ENCODE measurements around the gene ALG14.

Gene ALG14

GRCh38 chr1:95007687-95008086, 65.1 kb downstream of the ALG14 start:
- H3K27ac ChIP-seq (ENCODE audit: low read depth, low read length), result no peak overlapping the region
- H3F3A ChIP-seq (ENCODE audit: control insufficient read depth, insufficient read depth), result no peaks in the 10 kb centered on the region
- no peaks in the 10 kb centered on the region for H3K4me1 ChIP-seq (ENCODE audit: control insufficient read depth, low read length)
- H3K4me3 ChIP-seq (ENCODE audit: low read length), result no peak overlapping the region
- H3K27me3 ChIP-seq (ENCODE audit: control insufficient read depth, low read length), result no peaks in the 10 kb centered on the region
- no peak for TF ChIP-seq EZH2phosphoT487 (IDR thresholded peaks at IDR 0.05; ENCODE audit: borderline replicate concordance, low read length)
- TF ChIP-seq, protein P1, sequence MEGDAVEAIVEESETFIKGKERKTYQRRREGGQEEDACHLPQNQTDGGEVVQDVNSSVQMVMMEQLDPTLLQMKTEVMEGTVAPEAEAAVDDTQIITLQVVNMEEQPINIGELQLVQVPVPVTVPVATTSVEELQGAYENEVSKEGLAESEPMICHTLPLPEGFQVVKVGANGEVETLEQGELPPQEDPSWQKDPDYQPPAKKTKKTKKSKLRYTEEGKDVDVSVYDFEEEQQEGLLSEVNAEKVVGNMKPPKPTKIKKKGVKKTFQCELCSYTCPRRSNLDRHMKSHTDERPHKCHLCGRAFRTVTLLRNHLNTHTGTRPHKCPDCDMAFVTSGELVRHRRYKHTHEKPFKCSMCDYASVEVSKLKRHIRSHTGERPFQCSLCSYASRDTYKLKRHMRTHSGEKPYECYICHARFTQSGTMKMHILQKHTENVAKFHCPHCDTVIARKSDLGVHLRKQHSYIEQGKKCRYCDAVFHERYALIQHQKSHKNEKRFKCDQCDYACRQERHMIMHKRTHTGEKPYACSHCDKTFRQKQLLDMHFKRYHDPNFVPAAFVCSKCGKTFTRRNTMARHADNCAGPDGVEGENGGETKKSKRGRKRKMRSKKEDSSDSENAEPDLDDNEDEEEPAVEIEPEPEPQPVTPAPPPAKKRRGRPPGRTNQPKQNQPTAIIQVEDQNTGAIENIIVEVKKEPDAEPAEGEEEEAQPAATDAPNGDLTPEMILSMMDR (IDR thresholded peaks at IDR 0.05; ENCODE audit: low read depth, low read length, poor library complexity, severe bottlenecking), result no peak
- no peaks in the 10 kb centered on the region for H4K20me1 ChIP-seq (ENCODE audit: control insufficient read depth, insufficient read depth, low read depth, low read length)
- H3K9me2 ChIP-seq (replicated peaks; ENCODE audit: control insufficient read depth, low read length), result no peaks in the 10 kb centered on the region
- H3K9me3 ChIP-seq (ENCODE audit: control insufficient read depth, insufficient read depth, low read length), result no peaks in the 10 kb centered on the region
- no peaks in the 10 kb centered on the region for H3K79me2 ChIP-seq (ENCODE audit: control insufficient read depth, low read length)
- no peak overlapping the region for H3K4me2 ChIP-seq (ENCODE audit: low read length)
- H3K36me3 ChIP-seq (ENCODE audit: control insufficient read depth, low read length), result no peaks in the 10 kb centered on the region

DNA sequence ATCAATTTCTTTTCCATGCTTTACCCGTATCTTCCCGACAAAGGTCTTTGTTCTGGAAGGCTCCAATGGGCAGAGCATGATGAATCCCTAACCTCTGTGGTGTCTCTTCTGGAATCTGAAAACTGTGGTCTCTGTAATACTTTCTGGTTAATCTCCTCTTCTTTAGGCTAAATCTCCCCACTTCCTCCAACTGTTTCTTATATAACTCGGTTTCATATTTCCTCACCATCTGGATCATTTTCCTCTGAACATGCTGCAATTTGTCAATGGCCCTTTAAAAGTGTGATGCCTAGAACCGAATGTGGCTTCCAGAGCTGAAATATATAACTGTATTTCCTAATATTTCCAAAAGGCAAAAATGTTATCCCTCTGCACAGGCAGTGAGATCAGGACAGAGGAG, 66.1 kb downstream of the ALG14 start:
- TF ChIP-seq, protein P1 (IDR thresholded peaks at IDR 0.05; ENCODE audit: low read depth, low read length, poor library complexity, severe bottlenecking), result no peak
- TF ChIP-seq EZH2phosphoT487 (IDR thresholded peaks at IDR 0.05; ENCODE audit: borderline replicate concordance, low read length), result no peak
- no peak overlapping the region for H3K27ac ChIP-seq (ENCODE audit: low read depth, low read length)
- no peaks in the 10 kb centered on the region for H3K4me1 ChIP-seq (ENCODE audit: control insufficient read depth, low read length)
- H3K27me3 ChIP-seq (ENCODE audit: control insufficient read depth, low read length), result no peaks in the 10 kb centered on the region
- no peaks in the 10 kb centered on the region for H3K9me3 ChIP-seq (ENCODE audit: control insufficient read depth, insufficient read depth, low read length)
- H3K4me3 ChIP-seq (ENCODE audit: low read length), result no peak overlapping the region
- H3K4me2 ChIP-seq (ENCODE audit: low read length), result no peak overlapping the region
- H3K79me2 ChIP-seq (ENCODE audit: control insufficient read depth, low read length), result no peaks in the 10 kb centered on the region
- H3F3A ChIP-seq (ENCODE audit: control insufficient read depth, insufficient read depth), result no peaks in the 10 kb centered on the region
- no peaks in the 10 kb centered on the region for H4K20me1 ChIP-seq (ENCODE audit: control insufficient read depth, insufficient read depth, low read depth, low read length)
- no peaks in the 10 kb centered on the region for H3K36me3 ChIP-seq (ENCODE audit: control insufficient read depth, low read length)
- H3K9me2 ChIP-seq (replicated peaks; ENCODE audit: control insufficient read depth, low read length), result no peaks in the 10 kb centered on the region

DNA sequence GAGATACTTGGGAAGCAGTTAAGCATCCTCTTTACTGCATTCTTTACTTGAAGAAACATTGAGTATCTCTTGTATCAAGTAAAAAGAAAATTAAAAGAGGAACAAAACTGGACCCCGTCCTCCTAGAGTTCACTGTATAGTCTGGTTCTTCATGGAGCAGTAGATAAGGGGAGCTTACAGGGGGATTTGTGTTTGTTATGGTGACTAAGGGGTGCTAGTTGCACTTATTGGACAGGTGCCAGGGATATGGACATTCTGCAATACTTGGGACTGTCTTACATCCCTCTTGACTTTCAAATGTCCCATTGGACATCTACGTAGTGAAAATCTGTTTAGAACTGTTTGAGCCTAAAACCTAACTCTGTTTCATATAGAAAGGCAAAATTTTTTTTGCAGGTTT, 67.2 kb downstream of the ALG14 start:
- H3K79me2 ChIP-seq (ENCODE audit: control insufficient read depth, low read length), result no peaks in the 10 kb centered on the region
- H3K27ac ChIP-seq (ENCODE audit: low read depth, low read length), result no peak overlapping the region
- H3K4me1 ChIP-seq (ENCODE audit: control insufficient read depth, low read length), result no peaks in the 10 kb centered on the region
- H3K9me2 ChIP-seq (replicated peaks; ENCODE audit: control insufficient read depth, low read length), result no peaks in the 10 kb centered on the region
- no peaks in the 10 kb centered on the region for H4K20me1 ChIP-seq (ENCODE audit: control insufficient read depth, insufficient read depth, low read depth, low read length)
- no peaks in the 10 kb centered on the region for H3K36me3 ChIP-seq (ENCODE audit: control insufficient read depth, low read length)
- no peaks in the 10 kb centered on the region for H3K27me3 ChIP-seq (ENCODE audit: control insufficient read depth, low read length)
- no peaks in the 10 kb centered on the region for H3F3A ChIP-seq (ENCODE audit: control insufficient read depth, insufficient read depth)
- TF ChIP-seq, protein P1 (IDR thresholded peaks at IDR 0.05; ENCODE audit: low read depth, low read length, poor library complexity, severe bottlenecking), result no peak
- no peak for TF ChIP-seq EZH2phosphoT487 (IDR thresholded peaks at IDR 0.05; ENCODE audit: borderline replicate concordance, low read length)
- H3K4me3 ChIP-seq (ENCODE audit: low read length), result no peak overlapping the region
- no peak overlapping the region for H3K4me2 ChIP-seq (ENCODE audit: low read length)
- H3K9me3 ChIP-seq (ENCODE audit: control insufficient read depth, insufficient read depth, low read length), result no peaks in the 10 kb centered on the region

GRCh38 chr1:95004013-95004412, 68.7 kb downstream of the ALG14 start:
- Histone ChIP-seq H3K9me2 (replicated peaks; ENCODE audit: control insufficient read depth, low read length) (no peaks in the 10 kb centered on the region), H3K4me3 (ENCODE audit: low read length) (no peak overlapping the region), H3K27me3 (ENCODE audit: control insufficient read depth, low read length) (no peaks in the 10 kb centered on the region), H3F3A (ENCODE audit: control insufficient read depth, insufficient read depth) (no peaks in the 10 kb centered on the region), H3K36me3 (ENCODE audit: control insufficient read depth, low read length) (no peaks in the 10 kb centered on the region), H3K4me2 (ENCODE audit: low read length) (no peak overlapping the region), H3K9me3 (ENCODE audit: control insufficient read depth, insufficient read depth, low read length) (no peaks in the 10 kb centered on the region), H3K27ac (ENCODE audit: low read depth, low read length) (no peak overlapping the region), H3K79me2 (ENCODE audit: control insufficient read depth, low read length) (no peaks in the 10 kb centered on the region), H4K20me1 (ENCODE audit: control insufficient read depth, insufficient read depth, low read depth, low read length) (no peaks in the 10 kb centered on the region), H3K4me1 (ENCODE audit: control insufficient read depth, low read length) (no peaks in the 10 kb centered on the region)
- TF ChIP-seq EZH2phosphoT487 (IDR thresholded peaks at IDR 0.05; ENCODE audit: borderline replicate concordance, low read length), result no peak
- TF ChIP-seq, protein P1 (IDR thresholded peaks at IDR 0.05; ENCODE audit: low read depth, low read length, poor library complexity, severe bottlenecking), result no peak

All from DOHH2 (cell line).